Naive thymus-derived CD4-positive, alpha-beta T cell (primary cell): ENCODE data around the gene MCTP2. TPM values are rescaled to one million over a fixed set of nuclear protein-coding genes. Genes with fewer than 3 reads are reported as not detected.
"Not testable (repeated sequence)": the region's sequence is repeated elsewhere in the genome, so short reads cannot be mapped to it uniquely, and the experiment has no call there.

Experiments used
- ATAC-seq: fragments of 150-1000 bp; cut with Tn5 transposase; 2 replicates; pipeline ENCODE4 v1.10.0; 2021; ENCODE audit warnings: mild to moderate bottlenecking, moderate library complexity
- CTCF ChIA-PET: fragments of 350-600 bp; sonication (Branson Sonifier 250); formaldehyde crosslinking; loops from one replicate; lab custom pipeline; 2021; ENCODE audit warnings: antibody characterized with exemption; lab: Charles Lee
- POLR2A ChIA-PET: fragments of 350-600 bp; sonication (Branson Sonifier 250); formaldehyde crosslinking; loops from one replicate; lab custom pipeline; 2021; ENCODE audit warnings: antibody characterized with exemption, inconsistent platforms; lab: Charles Lee
- DNase-seq, 9 donors: peaks; one replicate each; pipeline versions ENCODE4 v3.0.0 to v3.0.0-alpha.2; 2020 to 2022; ENCODE audit warnings: mixed read lengths in 1 of 9
- H3K27ac ChIP-seq: one replicate; pipeline ENCODE4 v1.7.0; 2013; ENCODE audit warnings: mild to moderate bottlenecking, low read depth, low read length, moderate library complexity
- H3K27me3 ChIP-seq, 2 donors: one replicate each; pipeline ENCODE4 v1.7.0; 2013; ENCODE audit warnings: low read length in 2 of 2, mild to moderate bottlenecking in 2 of 2, moderate library complexity in 2 of 2; ENCODE audit not compliant: control insufficient read depth in 2 of 2, insufficient read depth in 2 of 2
- H3K36me3 ChIP-seq, 3 experiments: 1 replicate in 2 of 3; 2 replicates in 1 of 3; pipeline ENCODE4 v1.7.0; 2013; ENCODE audit warnings: low read length in 3 of 3, mild to moderate bottlenecking in 3 of 3, moderate library complexity in 1 of 3; ENCODE audit not compliant: insufficient read depth in 3 of 3, control insufficient read depth in 2 of 3
- H3K4me1 ChIP-seq, 2 donors: one replicate each; pipeline ENCODE4 v1.7.0; 2013; ENCODE audit warnings: low read length in 2 of 2, mild to moderate bottlenecking in 2 of 2, moderate library complexity in 1 of 2; ENCODE audit not compliant: control insufficient read depth in 2 of 2, insufficient read depth in 2 of 2
- H3K4me3 ChIP-seq: 2 replicates; pipeline ENCODE4 v1.7.0; 2013; ENCODE audit warnings: mild to moderate bottlenecking, low read length
- H3K9me3 ChIP-seq, 3 experiments: 1 replicate in 2 of 3; 2 replicates in 1 of 3; pipeline ENCODE4 v1.7.0; 2013; ENCODE audit warnings: low read length in 3 of 3; ENCODE audit not compliant: control insufficient read depth in 2 of 3
- H3K27ac Mint-ChIP-seq, 9 donors: one replicate each; pipeline ENCODE4 v1.8.0; 2020 to 2022; ENCODE audit warnings: mixed read lengths in 9 of 9, mild to moderate bottlenecking in 8 of 9, moderate library complexity in 5 of 9, inconsistent platforms in 2 of 9
- H3K27me3 Mint-ChIP-seq, 5 donors: one replicate each; pipeline ENCODE4 v1.8.0; 2021 to 2022; ENCODE audit warnings: mixed read lengths in 5 of 5, mild to moderate bottlenecking in 1 of 5
- H3K36me3 Mint-ChIP-seq, 5 donors: one replicate each; pipeline ENCODE4 v1.8.0; 2020 to 2022; ENCODE audit warnings: mixed read lengths in 5 of 5, mild to moderate bottlenecking in 3 of 5, inconsistent platforms in 1 of 5
- H3K4me1 Mint-ChIP-seq, 7 donors: one replicate each; pipeline ENCODE4 v1.8.0; 2020 to 2022; ENCODE audit warnings: mixed read lengths in 7 of 7, mild to moderate bottlenecking in 3 of 7, inconsistent platforms in 1 of 7
- H3K4me3 Mint-ChIP-seq, 10 donors: one replicate each; pipeline ENCODE4 v1.8.0; 2020 to 2022; ENCODE audit warnings: mild to moderate bottlenecking in 10 of 10, mixed read lengths in 10 of 10, moderate library complexity in 6 of 10, inconsistent platforms in 2 of 10
- H3K9me3 Mint-ChIP-seq, 11 donors: one replicate each; pipeline ENCODE4 v1.8.0; 2020 to 2022; ENCODE audit warnings: mixed read lengths in 11 of 11, mild to moderate bottlenecking in 4 of 11, inconsistent platforms in 1 of 11, moderate library complexity in 1 of 11
- intact Hi-C, 2 donors: fragments of 100-400 bp; cut with micrococcal nuclease; formaldehyde crosslinking; loops; one replicate each; pipeline ENCODE4 v1.15.1; 2023
- polyA plus RNA-seq, 2 donors: library from polyadenylated mRNA; unstranded; fragments of 300-500 nt; fragmentation: Illumina TruSeq; gene quantifications; one replicate each; pipeline ENCODE4 v1.2.3, GENCODE V29; 2021
- total RNA-seq, 6 experiments: library from RNA in 5 of 6; stranded (reverse) in 5 of 6; gene quantifications; 1 replicate in 5 of 6; 2 replicates in 1 of 6; pipeline ENCODE4 v1.2.3 and lab custom pipeline; 2021 to 2026

The MCTP2 gene
- total and polyA plus RNA-seq, 7 experiments from 2014 or later = 1.9 to 44.5 (median 17.0) TPM

- no peaks in the 10 kb centered on the region for H3K27me3 ChIP-seq
- no peaks in the 10 kb centered on the region for H3K9me3 ChIP-seq
- Mint-ChIP-seq H3K36me3 (peaks cover 4 to 25% (median 18%) of the 10 kb centered on the region in 5 donors), H3K27ac (no peak overlapping the region), H3K4me3 (no peak overlapping the region), H3K27me3 (no peaks in the 10 kb centered on the region), H3K9me3 (peaks cover 0 to 9% (median 4%) of the 10 kb centered on the region in 11 donors), H3K4me1 (peaks cover 9 to 75% (median 29%) of the 10 kb centered on the region in 7 donors)
- no peak overlapping the region for H3K27ac ChIP-seq
- ChIA-PET POLR2A (no interaction called here), CTCF (no interaction called here)
- H3K4me1 ChIP-seq = peaks cover 3 to 4% of the 10 kb centered on the region in 2 donors
- ATAC-seq (no peak), DNase-seq (no peak)
- no peaks in the 10 kb centered on the region for H3K36me3 ChIP-seq
- no peak overlapping the region for H3K4me3 ChIP-seq
- intact Hi-C loops = no loop called here
Measured at GRCh38 chr15:94256511-94256910, 25.1 kb downstream of the MCTP2 start.

GRCh38 chr15:94257776-94258175 lies 26.4 kb downstream of the MCTP2 start:
- ATAC-seq, H3K9me3 ChIP-seq, H3K27me3 ChIP-seq, DNase-seq, H3K9me3 Mint-ChIP-seq, H3K36me3 ChIP-seq, H3K4me1 ChIP-seq, H3K4me3 ChIP-seq, intact Hi-C loops, POLR2A ChIA-PET, H3K27ac ChIP-seq, H3K27me3 Mint-ChIP-seq, H3K27ac Mint-ChIP-seq, CTCF ChIA-PET, H3K4me3 Mint-ChIP-seq: not testable (repeated sequence)
- Mint-ChIP-seq H3K36me3 (peaks cover 4 to 17% (median 15%) of the 10 kb centered on the region in 5 donors), H3K4me1 (peaks cover 9 to 67% (median 27%) of the 10 kb centered on the region in 7 donors)

DNA sequence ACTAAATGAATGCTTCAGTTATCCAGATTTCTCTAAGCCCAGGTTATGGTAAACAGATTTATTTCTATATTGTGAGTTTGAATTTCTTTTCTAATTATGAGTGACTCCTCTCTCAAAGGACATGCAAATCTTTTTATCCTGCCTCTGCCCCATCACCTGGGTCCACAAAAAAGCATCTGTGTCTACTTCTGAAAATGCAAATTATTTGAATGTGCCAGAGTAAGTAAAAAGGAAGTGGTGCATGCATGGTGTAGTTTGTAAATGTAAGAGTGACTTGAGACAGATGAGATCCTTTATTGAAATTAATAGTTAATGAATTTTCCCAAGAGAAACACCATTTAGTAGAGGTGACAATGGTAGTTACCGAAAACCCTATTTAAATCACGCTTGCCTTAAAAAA lies 26.9 kb downstream of the MCTP2 start:
- H3K36me3 ChIP-seq = no peaks in the 10 kb centered on the region
- Mint-ChIP-seq H3K27me3 (no peaks in the 10 kb centered on the region), H3K27ac (no peak overlapping the region), H3K4me3 (no peak overlapping the region), H3K4me1 (peaks cover 5 to 62% (median 22%) of the 10 kb centered on the region in 7 donors), H3K9me3 (peaks cover 0 to 2% (median 0%) of the 10 kb centered on the region in 11 donors), H3K36me3 (peaks cover 2 to 14% (median 11%) of the 10 kb centered on the region in 5 donors)
- CTCF ChIA-PET = no interaction called here
- intact Hi-C loops = no loop called here
- H3K4me1 ChIP-seq = peaks cover 3% of the 10 kb centered on the region in 2 donors
- DNase-seq (no peak), ATAC-seq (no peak)
- H3K9me3 ChIP-seq = no peaks in the 10 kb centered on the region
- no peak overlapping the region for H3K27ac ChIP-seq
- POLR2A ChIA-PET = no interaction called here
- H3K4me3 ChIP-seq = no peak overlapping the region
- H3K27me3 ChIP-seq = no peaks in the 10 kb centered on the region

GRCh38 chr15:94259121-94259751 lies 27.9 kb downstream of the MCTP2 start:
- no peak overlapping the region for H3K27ac ChIP-seq
- no peaks in the 10 kb centered on the region for H3K4me1 ChIP-seq
- peaks cover 0 to 56% (median 18%) of the 10 kb centered on the region in 7 donors for H3K4me1 Mint-ChIP-seq
- ChIA-PET CTCF (no interaction called here), POLR2A (no interaction called here)
- H3K36me3 Mint-ChIP-seq = peaks cover 0 to 13% (median 12%) of the 10 kb centered on the region in 5 donors
- ATAC-seq (no peak), DNase-seq (no peak)
- H3K27me3 Mint-ChIP-seq = no peaks in the 10 kb centered on the region
- no peak overlapping the region for H3K27ac Mint-ChIP-seq
- H3K9me3 ChIP-seq = no peaks in the 10 kb centered on the region
- no peaks in the 10 kb centered on the region for H3K9me3 Mint-ChIP-seq
- intact Hi-C loops = no loop called here
- no peaks in the 10 kb centered on the region for H3K36me3 ChIP-seq
- no peak overlapping the region for H3K4me3 ChIP-seq
- no peaks in the 10 kb centered on the region for H3K27me3 ChIP-seq
- no peak overlapping the region for H3K4me3 Mint-ChIP-seq

DNA sequence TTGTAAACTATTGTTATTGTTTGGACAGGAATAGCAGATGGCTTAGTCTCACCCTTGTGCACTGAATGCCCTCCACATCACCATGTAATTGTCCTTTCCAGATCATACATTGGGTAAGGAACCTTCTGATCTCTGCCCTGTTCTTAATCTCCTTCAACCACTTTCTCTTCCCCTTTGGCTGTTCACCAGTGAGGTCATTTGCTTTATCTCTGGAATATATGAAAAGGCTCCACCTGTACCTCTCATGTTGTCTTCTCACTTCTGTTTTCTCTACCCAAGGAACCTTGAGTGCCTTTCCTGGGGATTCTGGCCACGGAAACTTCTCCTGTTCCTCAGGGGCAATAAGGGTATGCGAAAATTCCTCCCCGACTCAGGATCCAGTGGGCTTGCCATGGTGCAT lies 28.5 kb downstream of the MCTP2 start:
- ATAC-seq (peak; percentile 50), DNase-seq (no peak)
- Histone ChIP-seq H3K4me3 (no peak overlapping the region), H3K27me3 (no peaks in the 10 kb centered on the region), H3K36me3 (no peaks in the 10 kb centered on the region), H3K4me1 (no peaks in the 10 kb centered on the region), H3K9me3 (no peaks in the 10 kb centered on the region), H3K27ac (no peak overlapping the region)
- Mint-ChIP-seq H3K27ac (no peak overlapping the region), H3K4me1 (peaks cover 0 to 50% (median 18%) of the 10 kb centered on the region in 7 donors), H3K36me3 (peaks cover 0 to 13% (median 12%) of the 10 kb centered on the region in 5 donors), H3K4me3 (no peak overlapping the region), H3K9me3 (no peaks in the 10 kb centered on the region), H3K27me3 (no peaks in the 10 kb centered on the region)
- intact Hi-C loops = no loop called here
- POLR2A ChIA-PET = no interaction called here
- CTCF ChIA-PET = no interaction called here

DNA sequence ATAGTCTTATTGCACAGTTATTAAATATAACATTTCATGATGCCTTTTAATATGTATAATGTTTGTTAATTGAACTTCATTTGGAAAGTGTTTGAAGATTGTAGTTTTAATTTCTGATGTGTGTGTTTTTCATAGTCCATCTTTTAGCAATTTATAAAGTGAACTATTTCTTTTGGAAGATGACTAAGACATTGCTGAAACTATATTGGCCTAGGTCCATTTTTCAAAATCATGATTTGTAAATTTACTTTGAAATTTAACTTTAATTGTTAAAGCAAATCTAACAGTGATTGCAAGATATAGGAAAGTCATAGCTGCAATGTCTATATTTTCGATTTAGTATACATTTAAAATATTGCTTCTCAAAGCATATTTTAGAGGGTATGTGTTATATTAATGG lies 30.8 kb downstream of the MCTP2 start:
- no peaks in the 10 kb centered on the region for H3K36me3 ChIP-seq
- H3K27me3 ChIP-seq = no peaks in the 10 kb centered on the region
- no peak overlapping the region for H3K27ac Mint-ChIP-seq
- intact Hi-C loops = no loop called here
- no peak for DNase-seq
- peaks cover 0 to 4% of the 10 kb centered on the region in 2 donors for H3K4me1 ChIP-seq
- H3K4me3 ChIP-seq = no peak overlapping the region
- peaks cover 8 to 47% (median 22%) of the 10 kb centered on the region in 7 donors for H3K4me1 Mint-ChIP-seq
- peaks cover 0 to 23% (median 13%) of the 10 kb centered on the region in 5 donors for H3K36me3 Mint-ChIP-seq
- no peaks in the 10 kb centered on the region for H3K9me3 ChIP-seq
- no peak overlapping the region for H3K27ac ChIP-seq
- no peaks in the 10 kb centered on the region for H3K27me3 Mint-ChIP-seq
- H3K4me3 Mint-ChIP-seq = no peak overlapping the region
- CTCF ChIA-PET = no interaction called here
- no peaks in the 10 kb centered on the region for H3K9me3 Mint-ChIP-seq
- POLR2A ChIA-PET = no interaction called here
- ATAC-seq = no peak
